ENCODE measurements around the gene ZNF629.

The ZNF629 gene

GRCh38 chr16:30768583-30769181, 18.3 kb downstream of the ZNF629 start:
- no peak for FAIRE-seq
- DNase-seq (ENCODE audit: insufficient read length, low spot score) = no peak

- FAIRE-seq = no peak
- DNase-seq (ENCODE audit: insufficient read length, low spot score) = no peak
Measured at GRCh38 chr16:30767767-30768465, 19.1 kb downstream of the ZNF629 start.

- FAIRE-seq (no peak), DNase-seq (ENCODE audit: insufficient read length, low spot score) (no peak)
Measured at GRCh38 chr16:30766933-30767284, 20.1 kb downstream of the ZNF629 start.

GRCh38 chr16:30766206-30766932, 20.6 kb downstream of the ZNF629 start:
- no peak for FAIRE-seq
- DNase-seq (ENCODE audit: insufficient read length, low spot score) = no peak

- DNase-seq (ENCODE audit: insufficient read length, low spot score) = no peak
- FAIRE-seq = no peak
Measured at GRCh38 chr16:30764816-30765465, 22.1 kb downstream of the ZNF629 start.

- FAIRE-seq (no peak), DNase-seq (ENCODE audit: insufficient read length, low spot score) (no peak)
Measured at GRCh38 chr16:30764086-30764485, 22.9 kb downstream of the ZNF629 start.

GRCh38 chr16:30762991-30763725, 23.8 kb downstream of the ZNF629 start:
- DNase-seq (ENCODE audit: insufficient read length, low spot score) (no peak), FAIRE-seq (no peak)

GRCh38 chr16:30761928-30762902, 24.8 kb downstream of the ZNF629 start, which contains the start of the genes CFAP119 and RNF40:
Gene CFAP119 (minus strand): TSS chr16:30762062. CDS start chr16:30761748, 314 bp downstream.
Gene RNF40 (plus strand): TSS chr16:30762322. CDS start chr16:30762546, 224 bp downstream.
- peak; percentile 99 for DNase-seq (ENCODE audit: insufficient read length, low spot score)
- peak; percentile 88 for FAIRE-seq

GRCh38 chr16:30761427-30761927, 25.5 kb downstream of the ZNF629 start:
- peak; percentile 38 for FAIRE-seq
- no peak for DNase-seq (ENCODE audit: insufficient read length, low spot score)

GRCh38 chr16:30760577-30761426, 26.2 kb downstream of the ZNF629 start:
- DNase-seq (ENCODE audit: insufficient read length, low spot score) = no peak
- FAIRE-seq = no peak

- FAIRE-seq (no peak), DNase-seq (ENCODE audit: insufficient read length, low spot score) (no peak)
Measured at GRCh38 chr16:30760001-30760559, 26.9 kb downstream of the ZNF629 start.

- FAIRE-seq (no peak), DNase-seq (ENCODE audit: insufficient read length, low spot score) (no peak)
Measured at GRCh38 chr16:30758988-30759491, 28.0 kb downstream of the ZNF629 start.

GRCh38 chr16:30757316-30757715, 29.7 kb downstream of the ZNF629 start:
- FAIRE-seq (no peak), DNase-seq (ENCODE audit: insufficient read length, low spot score) (no peak)

- no peak for FAIRE-seq
- DNase-seq (ENCODE audit: insufficient read length, low spot score) = no peak
Measured at GRCh38 chr16:30756781-30757100, 30.3 kb downstream of the ZNF629 start.

GRCh38 chr16:30755955-30756780, 30.8 kb downstream of the ZNF629 start:
- no peak for FAIRE-seq
- no peak for DNase-seq (ENCODE audit: insufficient read length, low spot score)

- no peak for DNase-seq (ENCODE audit: insufficient read length, low spot score)
Measured at GRCh38 chr16:30753596-30753995, 33.4 kb downstream of the ZNF629 start.

GRCh38 chr16:30750876-30751465, 36.0 kb downstream of the ZNF629 start:
- no peak for DNase-seq (ENCODE audit: insufficient read length, low spot score)
- FAIRE-seq = no peak

More at GRCh38 chr16:30753596-30753995, 33.4 kb downstream of the ZNF629 start:
- FAIRE-seq = no peak
